Neural progenitor cell (in vitro differentiated cells): ENCODE measurements around the gene COP1.

Experiments used
- CTCF ChIP-seq: fragments of 200-600 bp; sonication (generic); IDR thresholded peaks from 2 replicates; pipeline ENCODE4 v1.5.1; 2017; ENCODE audit warnings: antibody characterized with exemption, mild to moderate bottlenecking
- EZH2 ChIP-seq: fragments of 200-600 bp; sonication (generic); IDR thresholded peaks from 2 replicates; pipeline ENCODE4 v1.6.1; 2017; ENCODE audit warnings: antibody characterized with exemption, mild to moderate bottlenecking, moderate library complexity
- EZH2phosphoT487 ChIP-seq: fragments of 200-600 bp; sonication (generic); IDR thresholded peaks from 2 replicates; pipeline ENCODE4 v1.6.1; 2017; ENCODE audit warnings: antibody characterized with exemption

- TF ChIP-seq CTCF, result no peak
- no peak for TF ChIP-seq EZH2phosphoT487
- no peak for TF ChIP-seq EZH2
Observed at GRCh38 chr1:176201568-176201967, 5.5 kb downstream of the COP1 start.
